Spleen (tissue), 11 donors: ENCODE data around the gene MRPL54. TPM values are rescaled to one million over a fixed set of nuclear protein-coding genes. Genes with fewer than 3 reads are reported as not detected.
A peak's percentile ranks its signal among the peaks of the same experiment; 100 is the strongest.

ENCODE experiments used
- DNase-seq: peaks from one replicate; pipeline ENCODE4 v3.0.0-alpha.2; 2020
- H3K27ac ChIP-seq, 8 donors: fragments of 200-600 bp; sonication (generic) in 7 of 8; 1 replicate in 4 of 8; 2 replicates in 4 of 8; pipeline versions ENCODE4 v1.5.0 to v1.8.0; 2016 to 2021; ENCODE audit warnings: inconsistent platforms in 4 of 8, mild to moderate bottlenecking in 4 of 8, moderate library complexity in 1 of 8
- H3K27me3 ChIP-seq, 7 donors: fragments of 200-600 bp; sonication (generic) in 6 of 7; replicated peaks in 1 of 7; 1 replicate in 4 of 7; 2 replicates in 3 of 7; pipeline versions ENCODE4 v1.5.0 to v1.8.0; 2016 to 2021; ENCODE audit warnings: inconsistent platforms in 3 of 7, mild to moderate bottlenecking in 1 of 7
- H3K36me3 ChIP-seq, 6 donors: fragments of 200-600 bp; sonication (generic) in 5 of 6; 1 replicate in 4 of 6; 2 replicates in 2 of 6; pipeline versions ENCODE4 v1.5.0 to v1.8.0; 2016 to 2021; ENCODE audit warnings: inconsistent platforms in 2 of 6
- H3K4me1 ChIP-seq, 6 donors: fragments of 200-600 bp; sonication (generic) in 5 of 6; 1 replicate in 3 of 6; 2 replicates in 3 of 6; pipeline versions ENCODE4 v1.5.0 to v1.8.0; 2016 to 2021; ENCODE audit warnings: inconsistent platforms in 3 of 6
- H3K4me3 ChIP-seq, 8 donors: fragments of 200-600 bp; sonication (generic) in 7 of 8; 1 replicate in 4 of 8; 2 replicates in 4 of 8; pipeline versions ENCODE4 v1.5.0 to v1.8.0; 2016 to 2021; ENCODE audit warnings: inconsistent platforms in 4 of 8, mild to moderate bottlenecking in 4 of 8, moderate library complexity in 2 of 8
- H3K9me3 ChIP-seq, 8 donors: fragments of 200-600 bp; sonication (generic) in 7 of 8; 1 replicate in 4 of 8; 2 replicates in 4 of 8; pipeline versions ENCODE4 v1.5.0 to v1.8.0; 2016 to 2021; ENCODE audit warnings: inconsistent platforms in 4 of 8
- POLR2A ChIP-seq, 3 donors: fragments of 450-650 bp; IDR thresholded peaks; one replicate each; pipeline ENCODE4 v1.5.1; 2017; ENCODE audit warnings: antibody characterized with exemption in 3 of 3, mild to moderate bottlenecking in 1 of 3
- POLR2AphosphoS5 ChIP-seq, 3 donors: sonication (generic); formaldehyde crosslinking; IDR thresholded peaks; one replicate each; pipeline ENCODE4 v1.5.1; 2017; ENCODE audit warnings: antibody characterized with exemption in 3 of 3
- WGBS, 5 donors: extraction: QIAGEN DNeasy Blood & Tissue Kit in 3 of 5; methylation state at CpG; one replicate each; pipeline versions ENCODE4 v1.1.5 to v1.1.7; 2013 to 2018; 5-methylcytosine and 5-hydroxymethylcytosine counted together
- intact Hi-C: fragments of 100-400 bp; cut with DNase I; formaldehyde crosslinking; loops from one replicate; pipeline ENCODE4 v1.15.0; 2023; ENCODE audit warnings: low total_unique reads
- polyA plus RNA-seq, 3 donors: library from polyadenylated mRNA; stranded (reverse); fragments of 200-250 nt; gene quantifications; one replicate each; pipeline ENCODE4 v1.2.1, GENCODE V29; 2013
- total RNA-seq, 7 donors: library from RNA; depleted of rRNA in 3 of 7; stranded (reverse); fragments of >200 nt in 3 of 7; fragmentation: NEBNext Ultra II Directional in 4 of 7; extraction: Animal tissue kit (Norgen Biotek cat#: 25700) in 4 of 7; gene quantifications; one replicate each; pipeline versions ENCODE4 v1.1.0 to v1.2.1, GENCODE V29; 2016 to 2021
- TF ChIP-seq, protein P1 (sequence below), 11 experiments: fragments of 200-600 bp in 7 of 11; fragments of 450-650 bp in 4 of 11; sonication (generic) in 4 of 11; IDR thresholded peaks in 8 of 11; conservative IDR thresholded peaks in 3 of 11; 1 replicate in 7 of 11; 2 replicates in 4 of 11; pipeline versions ENCODE4 v1.4.0 to v1.8.0; 2016 to 2021; ENCODE audit warnings: antibody characterized with exemption in 11 of 11, inconsistent platforms in 4 of 11, mild to moderate bottlenecking in 1 of 11
- donor health status: healthy with polysubstance abuse.
- donor health status: DM: no; HTN: no; CAD: no; lungs with moderate emphysema.
- donor health status: DM: no; HTN: no; CAD: no.
- donor health status: Bipolar disorder and iron deficiency.
- donor health status: healthy.
- donor health status: DM: no; HTN: no; CAD: no.
- donor health status: DM: yes; HTN: yes; CAD: no.

Gene MRPL54
- total and polyA plus RNA-seq, 10 donors: 38.7 to 157 (median 52.6) TPM

DNA sequence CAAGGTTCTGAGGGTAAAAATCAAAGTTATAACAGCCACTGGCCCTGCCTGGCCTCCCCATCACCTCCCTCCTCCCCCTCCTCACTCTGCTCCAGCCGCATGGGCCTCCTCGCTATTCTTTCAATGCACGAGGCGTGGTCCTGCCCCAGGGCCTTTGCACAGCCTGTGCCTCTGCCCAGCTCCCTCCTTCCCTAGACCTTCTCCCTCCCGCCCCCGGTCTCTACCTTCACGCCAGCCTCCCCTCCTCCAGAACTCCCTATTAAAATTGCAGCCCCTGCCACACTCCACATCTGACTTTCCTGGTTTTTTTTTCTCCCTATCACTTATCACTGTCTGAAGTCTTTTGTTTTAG is 6.2 kb downstream of the MRPL54 start:
- H3K27me3 ChIP-seq: no peaks in the 10 kb centered on the region
- peaks cover 1 to 22% (median 7%) of the 10 kb centered on the region in 6 donors for H3K4me1 ChIP-seq
- DNase-seq: no peak
- H3K36me3 ChIP-seq: peaks cover 0 to 56% (median 44%) of the 10 kb centered on the region in 6 donors
- no peaks in the 10 kb centered on the region for H3K9me3 ChIP-seq
- H3K4me3 ChIP-seq: no peak overlapping the region
- TF ChIP-seq POLR2A (IDR thresholded peaks at IDR 0.05) (no peak), POLR2AphosphoS5 (IDR thresholded peaks at IDR 0.05) (no peak)
- TF ChIP-seq, protein P1, sequence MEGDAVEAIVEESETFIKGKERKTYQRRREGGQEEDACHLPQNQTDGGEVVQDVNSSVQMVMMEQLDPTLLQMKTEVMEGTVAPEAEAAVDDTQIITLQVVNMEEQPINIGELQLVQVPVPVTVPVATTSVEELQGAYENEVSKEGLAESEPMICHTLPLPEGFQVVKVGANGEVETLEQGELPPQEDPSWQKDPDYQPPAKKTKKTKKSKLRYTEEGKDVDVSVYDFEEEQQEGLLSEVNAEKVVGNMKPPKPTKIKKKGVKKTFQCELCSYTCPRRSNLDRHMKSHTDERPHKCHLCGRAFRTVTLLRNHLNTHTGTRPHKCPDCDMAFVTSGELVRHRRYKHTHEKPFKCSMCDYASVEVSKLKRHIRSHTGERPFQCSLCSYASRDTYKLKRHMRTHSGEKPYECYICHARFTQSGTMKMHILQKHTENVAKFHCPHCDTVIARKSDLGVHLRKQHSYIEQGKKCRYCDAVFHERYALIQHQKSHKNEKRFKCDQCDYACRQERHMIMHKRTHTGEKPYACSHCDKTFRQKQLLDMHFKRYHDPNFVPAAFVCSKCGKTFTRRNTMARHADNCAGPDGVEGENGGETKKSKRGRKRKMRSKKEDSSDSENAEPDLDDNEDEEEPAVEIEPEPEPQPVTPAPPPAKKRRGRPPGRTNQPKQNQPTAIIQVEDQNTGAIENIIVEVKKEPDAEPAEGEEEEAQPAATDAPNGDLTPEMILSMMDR (IDR thresholded peaks at IDR 0.05 in 8 of 11, conservative IDR thresholded peaks at IDR 0.05 in 3 of 11): no peak
- H3K27ac ChIP-seq: no peak overlapping the region
- WGBS, 5 donors: 88 to 97% (median 94%) methylated on average over 7 of the region's 7 CpGs
- intact Hi-C loops: no loop called here

DNA sequence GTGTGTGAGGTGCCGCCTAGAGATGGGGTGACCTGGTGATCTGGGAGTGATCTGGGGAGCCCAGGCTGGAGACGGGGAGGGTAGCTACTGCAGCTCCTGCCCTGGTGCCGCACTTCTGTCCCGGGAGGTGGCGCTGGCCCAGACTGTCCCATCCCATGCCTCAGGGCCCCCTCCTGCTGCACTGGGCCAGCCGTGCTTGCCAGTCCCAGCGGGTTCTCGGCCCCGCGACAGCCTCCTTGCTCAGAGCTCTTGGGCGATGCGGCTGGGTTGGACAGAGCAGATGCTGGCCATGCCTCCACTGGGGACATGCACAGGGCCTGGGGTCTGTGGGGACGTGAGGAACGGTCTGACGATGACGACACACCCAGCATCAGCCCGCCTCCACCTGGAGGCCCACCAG is 7.0 kb downstream of the MRPL54 start:
- TF ChIP-seq, protein P1 (IDR thresholded peaks at IDR 0.05 in 8 of 11, conservative IDR thresholded peaks at IDR 0.05 in 3 of 11): no peak
- no peak for TF ChIP-seq POLR2AphosphoS5 (IDR thresholded peaks at IDR 0.05)
- TF ChIP-seq POLR2A (IDR thresholded peaks at IDR 0.05): no peak
- WGBS, 5 donors: 89 to 94% (median 92%) methylated on average over 2 to 17 of the region's 17 CpGs
- intact Hi-C loops: no loop called here

DNA sequence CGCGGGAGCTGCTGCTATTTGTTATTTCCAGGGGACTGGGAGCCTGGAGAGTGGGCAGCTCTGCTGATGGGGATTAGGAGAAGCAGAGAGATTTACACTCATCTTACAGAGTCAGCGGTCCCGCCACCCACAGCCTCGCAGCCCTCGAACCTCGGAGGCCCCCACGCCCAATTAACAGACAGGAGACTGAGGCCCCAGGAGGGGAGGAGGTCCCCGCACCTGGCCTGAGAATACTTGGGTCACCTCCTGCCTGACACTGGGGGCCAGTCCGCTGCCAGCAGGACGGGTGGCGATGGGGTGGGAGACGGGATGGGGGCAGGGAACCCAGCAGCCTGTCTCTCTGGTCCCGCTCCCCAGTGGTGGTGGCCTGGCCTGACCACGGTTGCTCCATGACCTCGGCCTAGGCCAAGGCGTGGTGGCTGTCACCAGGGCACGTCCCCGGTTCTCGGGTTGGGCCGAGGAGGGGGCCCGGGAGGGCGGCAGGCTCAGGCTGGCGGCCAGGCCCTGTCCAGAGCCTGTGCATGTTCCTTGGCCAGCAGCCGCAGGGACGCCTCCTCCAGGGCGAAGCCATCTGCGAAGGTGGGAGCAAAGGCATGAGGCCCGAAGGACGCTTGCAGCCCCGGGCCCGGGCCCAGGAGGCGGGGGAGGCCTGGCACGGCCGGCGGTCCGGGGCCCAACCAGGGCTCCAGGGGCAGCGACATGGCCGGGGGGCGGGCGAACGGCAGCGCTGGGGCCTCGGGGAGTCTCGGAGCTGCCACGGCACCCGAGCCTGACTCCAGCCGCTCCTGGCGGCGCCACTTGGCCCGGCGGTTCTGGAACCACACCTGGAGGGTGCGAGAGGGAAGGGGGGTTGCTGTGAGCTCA is 7.9 kb downstream of the MRPL54 start:
- no peak overlapping the region for H3K27ac ChIP-seq
- no peaks in the 10 kb centered on the region for H3K27me3 ChIP-seq
- WGBS, 5 donors: 88 to 91% (median 88%) methylated on average over 42 to 53 of the region's 53 CpGs
- H3K9me3 ChIP-seq: no peaks in the 10 kb centered on the region
- TF ChIP-seq, protein P1 (IDR thresholded peaks at IDR 0.05 in 8 of 11, conservative IDR thresholded peaks at IDR 0.05 in 3 of 11): no peak
- no peak for TF ChIP-seq POLR2A (IDR thresholded peaks at IDR 0.05)
- peak in 1 of 3 donors; percentile 22 for TF ChIP-seq POLR2AphosphoS5 (IDR thresholded peaks at IDR 0.05)
- no peak for DNase-seq
- H3K4me1 ChIP-seq: peaks cover 0 to 15% (median 2%) of the 10 kb centered on the region in 6 donors
- peaks cover 0 to 51% (median 39%) of the 10 kb centered on the region in 6 donors for H3K36me3 ChIP-seq
- no peak overlapping the region for H3K4me3 ChIP-seq
- intact Hi-C loops: loop anchor here (10.0 kb wide), 1 partner anchor 54 kb away; no protein-coding TSS in a partner anchor

More for the DNA sequence above, 7.0 kb downstream of the MRPL54 start:
- peaks cover 0 to 56% (median 44%) of the 10 kb centered on the region in 6 donors for H3K36me3 ChIP-seq
- H3K4me1 ChIP-seq: peaks cover 0 to 15% (median 2%) of the 10 kb centered on the region in 6 donors
- H3K9me3 ChIP-seq: no peaks in the 10 kb centered on the region
- H3K27ac ChIP-seq: no peak overlapping the region
- no peak overlapping the region for H3K4me3 ChIP-seq
- no peak for DNase-seq
- no peaks in the 10 kb centered on the region for H3K27me3 ChIP-seq
